ENCODE measurements around the gene GPR153. TPM values are rescaled to one million over a fixed set of nuclear protein-coding genes. Genes with fewer than 3 reads are reported as not detected.

Gene GPR153
- total and polyA plus RNA-seq, 7 donors = 3.7 to 32.4 (median 10.8) TPM

DNA sequence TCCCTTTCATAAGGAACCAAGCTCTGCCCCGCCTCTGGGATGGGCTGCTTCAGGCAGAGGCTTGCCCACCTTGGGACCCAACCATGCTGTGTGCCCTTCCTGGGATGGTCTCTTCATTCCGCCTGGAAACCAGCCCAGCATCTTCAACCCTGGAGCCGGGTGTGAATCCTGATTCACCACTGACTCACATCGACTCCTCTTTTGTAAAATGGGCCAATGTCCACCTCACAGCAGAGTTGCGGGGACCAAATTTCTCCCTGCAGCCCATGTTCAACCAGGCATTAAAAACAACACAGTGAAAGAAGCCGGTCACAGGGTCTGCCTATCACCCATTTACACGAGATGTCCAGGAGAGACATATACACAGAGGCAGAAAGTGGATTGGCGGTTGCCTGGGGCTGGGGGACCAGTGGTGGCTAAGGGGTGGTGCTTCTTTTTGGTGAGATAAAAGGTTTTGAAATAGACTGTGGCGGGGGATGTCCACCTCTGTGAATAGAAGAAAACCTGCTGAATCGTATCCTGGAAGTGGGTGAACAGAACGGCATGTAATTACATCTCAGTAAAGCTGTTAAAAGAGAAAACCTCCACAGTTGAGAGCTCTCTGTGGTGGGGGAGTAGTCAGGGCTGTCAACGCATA is 6.9 kb upstream of the GPR153 start:
- no peak overlapping the region for H3K4me3 ChIP-seq
- WGBS, 2 donors = 91 to 94% methylated on average over 12 of the region's 12 CpGs
- intact Hi-C loops (cut with DNase I) = no loop called here
- H3K27ac ChIP-seq = no peak overlapping the region
- DNase-seq = no peak
- TF ChIP-seq POLR2AphosphoS5 (IDR thresholded peaks at IDR 0.05) (no peak), POLR2A (IDR thresholded peaks at IDR 0.05) (no peak), EP300 (IDR thresholded peaks at IDR 0.05) (no peak)
- TF ChIP-seq, protein P1, sequence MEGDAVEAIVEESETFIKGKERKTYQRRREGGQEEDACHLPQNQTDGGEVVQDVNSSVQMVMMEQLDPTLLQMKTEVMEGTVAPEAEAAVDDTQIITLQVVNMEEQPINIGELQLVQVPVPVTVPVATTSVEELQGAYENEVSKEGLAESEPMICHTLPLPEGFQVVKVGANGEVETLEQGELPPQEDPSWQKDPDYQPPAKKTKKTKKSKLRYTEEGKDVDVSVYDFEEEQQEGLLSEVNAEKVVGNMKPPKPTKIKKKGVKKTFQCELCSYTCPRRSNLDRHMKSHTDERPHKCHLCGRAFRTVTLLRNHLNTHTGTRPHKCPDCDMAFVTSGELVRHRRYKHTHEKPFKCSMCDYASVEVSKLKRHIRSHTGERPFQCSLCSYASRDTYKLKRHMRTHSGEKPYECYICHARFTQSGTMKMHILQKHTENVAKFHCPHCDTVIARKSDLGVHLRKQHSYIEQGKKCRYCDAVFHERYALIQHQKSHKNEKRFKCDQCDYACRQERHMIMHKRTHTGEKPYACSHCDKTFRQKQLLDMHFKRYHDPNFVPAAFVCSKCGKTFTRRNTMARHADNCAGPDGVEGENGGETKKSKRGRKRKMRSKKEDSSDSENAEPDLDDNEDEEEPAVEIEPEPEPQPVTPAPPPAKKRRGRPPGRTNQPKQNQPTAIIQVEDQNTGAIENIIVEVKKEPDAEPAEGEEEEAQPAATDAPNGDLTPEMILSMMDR (IDR thresholded peaks at IDR 0.05) = no peak
- H3K36me3 ChIP-seq = no peaks in the 10 kb centered on the region
- no peaks in the 10 kb centered on the region for H3K9me3 ChIP-seq
- H3K4me1 ChIP-seq = peaks cover 0 to 29% (median 17%) of the 10 kb centered on the region in 4 donors
- no peaks in the 10 kb centered on the region for H3K27me3 ChIP-seq

DNA sequence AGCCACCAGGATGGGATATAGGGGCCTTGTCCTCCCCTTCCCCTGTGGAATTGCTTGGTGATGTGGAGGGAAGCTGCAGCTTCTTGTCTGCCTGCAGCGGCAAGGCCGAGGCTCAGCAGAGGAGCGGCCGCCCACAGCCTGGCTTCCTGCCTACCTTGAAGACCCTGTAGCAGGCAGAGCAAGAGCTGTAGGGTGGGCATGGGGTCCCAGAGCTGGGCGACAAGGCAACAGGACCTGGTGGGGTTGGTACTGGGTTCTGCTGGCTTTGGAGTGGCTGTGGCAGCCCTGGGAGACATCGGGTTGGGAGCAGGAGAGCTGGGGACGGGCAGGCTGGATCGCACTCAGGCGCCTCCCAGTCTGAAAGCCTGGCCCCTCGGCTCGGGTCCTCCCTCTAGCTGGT is 5.7 kb upstream of the GPR153 start:
- 91 to 96% methylated on average over 11 of the region's 11 CpGs for WGBS, 2 donors
- peaks cover 0 to 7% (median 0%) of the 10 kb centered on the region in 3 donors for H3K27me3 ChIP-seq
- H3K27ac ChIP-seq = no peak overlapping the region
- no peak for DNase-seq
- no peaks in the 10 kb centered on the region for H3K36me3 ChIP-seq
- no peak overlapping the region for H3K4me3 ChIP-seq
- H3K9me3 ChIP-seq = no peaks in the 10 kb centered on the region
- TF ChIP-seq POLR2AphosphoS5 (IDR thresholded peaks at IDR 0.05) (no peak), EP300 (IDR thresholded peaks at IDR 0.05) (no peak)
- intact Hi-C loops (cut with DNase I) = no loop called here
- peaks cover 0 to 19% (median 11%) of the 10 kb centered on the region in 4 donors for H3K4me1 ChIP-seq

DNA sequence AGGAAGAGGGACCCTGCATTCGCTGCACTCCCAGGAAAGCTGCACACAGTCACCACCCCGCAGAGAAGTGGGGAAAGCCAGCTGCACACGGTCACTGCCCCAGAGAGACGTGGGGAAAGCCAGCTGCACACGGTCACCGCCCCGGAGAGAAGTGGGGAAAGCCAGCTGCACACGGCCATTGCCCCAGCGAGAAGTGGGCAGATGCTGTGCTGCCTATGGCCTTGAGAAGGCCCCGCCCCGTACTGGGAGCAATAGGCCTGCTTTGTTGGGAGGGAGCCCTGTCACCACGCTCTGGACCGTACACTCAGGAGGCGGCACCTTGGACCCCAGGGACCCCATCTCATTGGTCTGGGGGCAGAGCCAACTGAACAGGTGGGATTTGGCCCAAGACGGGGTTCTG is 4.3 kb upstream of the GPR153 start:
- intact Hi-C loops (cut with DNase I) = no loop called here
- WGBS, 2 donors = 59 to 84% methylated on average over 15 of the region's 15 CpGs
- H3K4me1 ChIP-seq = peaks cover 0 to 24% (median 21%) of the 10 kb centered on the region in 4 donors
- no peak overlapping the region for H3K4me3 ChIP-seq
- peaks cover 0 to 19% (median 5%) of the 10 kb centered on the region in 3 donors for H3K27me3 ChIP-seq
- no peak overlapping the region for H3K27ac ChIP-seq
- H3K9me3 ChIP-seq = no peaks in the 10 kb centered on the region
- TF ChIP-seq POLR2AphosphoS5 (IDR thresholded peaks at IDR 0.05) (no peak), EP300 (IDR thresholded peaks at IDR 0.05) (no peak), POLR2A (IDR thresholded peaks at IDR 0.05) (no peak)
- TF ChIP-seq, protein P1 (IDR thresholded peaks at IDR 0.05) = no peak
- no peaks in the 10 kb centered on the region for H3K36me3 ChIP-seq
- no peak for DNase-seq

DNA sequence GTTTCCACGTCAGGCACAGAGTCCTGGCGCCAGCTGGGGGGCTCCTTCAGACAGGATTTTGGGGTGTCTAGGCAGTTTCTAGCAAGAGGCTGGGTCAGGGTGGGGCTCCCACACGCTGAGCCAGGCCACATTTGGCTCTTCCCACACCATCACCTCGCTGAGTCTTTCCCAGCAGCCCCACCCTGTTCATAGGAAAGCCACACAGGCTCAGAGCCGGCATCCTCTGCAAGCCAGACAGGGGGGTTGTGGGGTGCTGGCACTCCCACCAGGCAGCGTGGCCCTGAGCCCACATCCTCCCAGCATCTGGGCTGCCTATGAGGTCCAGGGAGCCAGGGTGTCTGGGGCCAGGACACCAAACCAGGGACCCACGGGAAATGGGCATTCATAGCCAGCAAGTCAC is 2.8 kb upstream of the GPR153 start:
- no peak overlapping the region for H3K4me3 ChIP-seq
- WGBS, 2 donors = 77 to 78% methylated on average over 7 of the region's 7 CpGs
- H3K4me1 ChIP-seq = peaks cover 0 to 27% (median 23%) of the 10 kb centered on the region in 4 donors
- H3K9me3 ChIP-seq = no peaks in the 10 kb centered on the region
- H3K27me3 ChIP-seq = peaks cover 0 to 28% (median 5%) of the 10 kb centered on the region in 3 donors
- H3K27ac ChIP-seq = no peak overlapping the region
- H3K36me3 ChIP-seq = no peaks in the 10 kb centered on the region
- no peak for DNase-seq
- intact Hi-C loops (cut with DNase I) = no loop called here
- TF ChIP-seq EP300 (IDR thresholded peaks at IDR 0.05) (no peak), POLR2A (IDR thresholded peaks at IDR 0.05) (no peak), POLR2AphosphoS5 (IDR thresholded peaks at IDR 0.05) (no peak)
- TF ChIP-seq, protein P1 (IDR thresholded peaks at IDR 0.05) = no peak

DNA sequence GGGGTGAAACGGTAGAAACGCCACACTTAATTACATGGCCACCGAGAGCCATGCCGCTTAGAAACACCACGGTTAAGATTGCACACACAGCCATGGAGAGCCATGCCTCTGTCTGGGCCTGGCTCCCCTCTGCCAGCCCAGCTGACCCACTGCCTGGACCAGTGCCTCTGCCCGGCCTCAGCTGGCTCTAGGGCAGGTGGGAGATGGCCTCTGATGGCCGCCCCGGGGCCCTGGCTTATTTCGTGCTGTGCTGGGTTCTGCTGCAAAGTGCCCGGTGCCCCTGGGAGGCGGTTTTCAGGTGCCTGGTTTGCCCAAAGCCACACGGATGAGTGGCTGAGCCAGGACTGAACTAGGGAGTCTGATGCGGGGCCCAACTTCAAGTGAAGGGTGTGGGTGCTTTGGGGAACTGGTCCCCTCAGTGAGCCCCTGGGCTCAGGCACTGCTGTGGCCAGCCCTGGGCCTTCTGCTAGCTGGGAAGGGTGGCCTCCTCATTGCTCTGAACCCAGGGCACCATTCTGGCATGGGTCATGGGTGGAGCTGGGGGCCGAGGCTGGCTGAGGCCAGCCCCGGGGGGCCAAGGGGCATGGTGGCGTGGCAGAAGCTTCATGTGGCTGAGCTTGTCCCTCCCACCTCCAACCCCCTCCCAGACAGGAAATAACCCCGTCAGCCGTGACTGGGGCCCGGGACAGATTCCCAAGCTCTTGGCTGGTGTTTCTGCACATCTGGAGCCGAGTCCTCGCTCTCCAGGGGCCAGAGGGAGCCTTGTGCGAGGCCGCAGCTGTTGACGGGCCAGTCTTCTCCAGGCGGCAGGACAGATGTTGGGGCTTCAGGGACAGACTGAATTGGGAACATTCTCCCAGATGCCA is 1.9 kb upstream of the GPR153 start:
- TF ChIP-seq EP300 (IDR thresholded peaks at IDR 0.05) = no peak
- TF ChIP-seq, protein P1 (IDR thresholded peaks at IDR 0.05) = no peak
- no peak for TF ChIP-seq POLR2A (IDR thresholded peaks at IDR 0.05)
- TF ChIP-seq POLR2AphosphoS5 (IDR thresholded peaks at IDR 0.05) = peak in 1 of 4 donors; percentile 20
- WGBS, 2 donors = 77 to 84% methylated on average over 25 of the region's 25 CpGs
- Histone ChIP-seq H3K36me3 (no peaks in the 10 kb centered on the region), H3K27ac (peak overlapping the region; percentile 17 to 50 (median 44)), H3K4me3 (no peak overlapping the region), H3K4me1 (peaks cover 0 to 27% (median 23%) of the 10 kb centered on the region in 4 donors), H3K9me3 (no peaks in the 10 kb centered on the region), H3K27me3 (peaks cover 0 to 28% (median 5%) of the 10 kb centered on the region in 3 donors)
- intact Hi-C loops (cut with DNase I) = no loop called here
- DNase-seq = peak; percentile 88
